Fibroblast of the aortic adventitia (primary cell): ENCODE results near the gene RAB11FIP5. TPM values are rescaled to one million over a fixed set of nuclear protein-coding genes. Genes with fewer than 3 reads are reported as not detected.

Source experiments
- DNase-seq: peaks from one replicate; pipeline ENCODE4 v3.0.0-alpha.2; 2010; ENCODE audit warnings: low read depth
- H3K4me3 ChIP-seq: 2 replicates; pipeline ENCODE4 v1.5.1; 2011; ENCODE audit warnings: low read depth, mild to moderate bottlenecking, control low read depth, low read length, moderate library complexity
- total RNA-seq: library from RNA; depleted of rRNA; stranded (reverse); fragments of >200 nt; gene quantifications from 2 replicates; pipeline ENCODE4 v1.2.3, GENCODE V29; 2012; ENCODE audit warnings: low replicate concordance
- TF ChIP-seq, protein P1 (sequence below): IDR thresholded peaks from 2 replicates; pipeline ENCODE4 v1.5.1; 2011; ENCODE audit warnings: mild to moderate bottlenecking, low read length, control low read depth, inconsistent platforms; ENCODE audit not compliant: insufficient read depth

RAB11FIP5 gene
- total RNA-seq, 1 donor = 48.5 TPM

DNA sequence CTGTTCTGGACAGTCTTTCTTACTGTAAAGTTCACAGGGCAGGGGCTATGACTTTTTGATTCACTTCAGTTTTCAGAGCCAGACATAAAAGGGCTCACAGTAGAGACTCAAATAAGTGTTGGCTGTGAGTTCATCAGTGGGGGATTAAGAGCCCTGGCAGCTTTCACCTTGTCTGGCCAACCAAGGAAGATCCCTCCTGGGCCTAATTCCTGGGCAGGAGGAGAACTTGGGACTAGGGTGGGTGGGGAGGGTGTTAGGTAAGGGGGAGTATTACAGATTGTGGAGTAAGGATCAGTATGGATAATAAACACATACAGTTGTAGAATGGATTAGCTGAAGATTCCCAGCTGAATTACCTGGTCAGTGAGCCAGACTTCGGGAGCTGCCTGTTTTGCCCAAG, 40.3 kb downstream of the RAB11FIP5 start:
- TF ChIP-seq, protein P1, sequence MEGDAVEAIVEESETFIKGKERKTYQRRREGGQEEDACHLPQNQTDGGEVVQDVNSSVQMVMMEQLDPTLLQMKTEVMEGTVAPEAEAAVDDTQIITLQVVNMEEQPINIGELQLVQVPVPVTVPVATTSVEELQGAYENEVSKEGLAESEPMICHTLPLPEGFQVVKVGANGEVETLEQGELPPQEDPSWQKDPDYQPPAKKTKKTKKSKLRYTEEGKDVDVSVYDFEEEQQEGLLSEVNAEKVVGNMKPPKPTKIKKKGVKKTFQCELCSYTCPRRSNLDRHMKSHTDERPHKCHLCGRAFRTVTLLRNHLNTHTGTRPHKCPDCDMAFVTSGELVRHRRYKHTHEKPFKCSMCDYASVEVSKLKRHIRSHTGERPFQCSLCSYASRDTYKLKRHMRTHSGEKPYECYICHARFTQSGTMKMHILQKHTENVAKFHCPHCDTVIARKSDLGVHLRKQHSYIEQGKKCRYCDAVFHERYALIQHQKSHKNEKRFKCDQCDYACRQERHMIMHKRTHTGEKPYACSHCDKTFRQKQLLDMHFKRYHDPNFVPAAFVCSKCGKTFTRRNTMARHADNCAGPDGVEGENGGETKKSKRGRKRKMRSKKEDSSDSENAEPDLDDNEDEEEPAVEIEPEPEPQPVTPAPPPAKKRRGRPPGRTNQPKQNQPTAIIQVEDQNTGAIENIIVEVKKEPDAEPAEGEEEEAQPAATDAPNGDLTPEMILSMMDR = no peak
- no peak for DNase-seq
- H3K4me3 ChIP-seq = no peak overlapping the region

GRCh38 chr2:73072129-73072395, 40.7 kb downstream of the RAB11FIP5 start:
- H3K4me3 ChIP-seq = peak overlapping the region; percentile 85
- TF ChIP-seq, protein P1 = no peak
- DNase-seq = no peak

- H3K4me3 ChIP-seq = peak within 1 kb of the TSS; percentile 85
- DNase-seq = peak; percentile 95
- TF ChIP-seq, protein P1 = peak; percentile 43
Measured at GRCh38 chr2:73071360-73072128, 41.2 kb downstream of the RAB11FIP5 start, which contains the start of gene SFXN5. TSS of gene SFXN5 (minus strand) at chr2:73071712. CDS start at chr2:73071705, 7 bp downstream.

DNA sequence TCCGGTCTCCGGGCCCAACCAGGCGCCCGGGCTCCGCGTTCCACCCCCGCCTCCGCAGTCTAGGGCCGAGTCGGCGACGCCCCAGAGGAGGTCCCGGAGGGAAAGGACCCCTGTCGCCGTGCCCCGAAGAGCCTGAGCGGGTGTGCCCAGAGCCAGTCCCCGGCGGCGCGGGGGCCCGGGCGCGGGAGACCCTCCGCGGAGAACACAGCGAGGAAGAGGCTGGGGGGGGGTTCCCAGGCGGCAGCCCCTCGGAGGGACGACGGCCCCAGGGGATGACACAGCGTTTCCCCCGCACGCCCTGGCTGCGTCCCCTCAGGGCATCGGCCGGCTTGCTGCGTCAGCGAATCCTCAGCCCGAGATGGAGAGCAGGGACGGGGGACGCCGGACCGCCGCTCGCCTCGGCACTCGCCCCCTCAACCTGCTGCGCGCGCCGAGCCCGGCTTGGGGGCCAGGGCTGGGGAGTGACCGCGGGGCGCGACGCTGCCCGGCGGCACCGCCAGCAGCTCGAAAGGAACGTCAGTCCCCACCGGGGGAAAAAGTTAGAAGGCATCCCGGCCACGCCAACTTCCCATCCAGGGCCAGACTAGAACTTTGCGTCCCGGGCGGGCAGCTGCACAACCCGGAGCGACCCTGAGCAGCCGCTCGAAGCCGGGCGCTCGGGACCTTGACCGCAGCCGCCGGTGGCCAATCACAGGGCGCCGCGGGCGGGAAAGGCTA, 41.9 kb downstream of the RAB11FIP5 start:
- TF ChIP-seq, protein P1 = no peak
- no peak for DNase-seq
- H3K4me3 ChIP-seq = peak overlapping the region; percentile 83

DNA sequence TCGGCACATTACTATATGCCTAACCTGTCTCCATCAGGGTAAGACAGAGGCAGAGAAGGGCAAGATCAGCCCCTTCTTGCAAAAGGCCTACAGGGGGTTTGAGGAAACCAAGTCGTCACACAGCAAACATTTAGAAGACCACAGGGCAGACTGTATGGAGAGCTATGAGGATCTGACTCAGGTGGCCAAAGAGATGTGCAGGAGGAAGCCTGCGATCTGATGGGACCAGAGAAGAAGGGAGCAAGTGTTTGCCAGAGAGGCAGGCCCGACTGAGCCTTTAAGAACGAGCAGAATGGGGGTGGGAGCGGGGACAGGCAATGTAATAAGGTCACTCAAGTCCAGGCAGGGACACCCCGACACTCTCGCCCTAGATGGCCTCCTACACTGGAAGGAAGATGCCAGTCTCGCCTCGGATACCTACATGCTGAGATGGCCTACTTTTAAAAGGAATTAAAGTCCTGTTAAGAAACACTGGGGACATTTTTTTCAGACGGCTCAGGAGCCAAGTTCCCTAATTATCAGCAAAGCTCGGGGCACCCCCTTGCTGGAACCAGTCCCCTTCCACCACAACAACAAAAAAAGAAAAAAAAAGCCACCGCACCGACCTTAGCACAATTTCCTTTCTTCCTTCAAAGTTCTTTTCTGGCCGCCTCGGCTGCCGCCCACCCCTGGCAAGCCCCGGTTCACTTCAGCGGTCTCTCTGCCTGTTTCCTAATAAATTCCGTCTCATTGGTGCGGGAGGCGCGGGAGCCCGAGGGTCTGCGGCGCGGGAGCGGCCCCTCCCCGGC, 42.7 kb downstream of the RAB11FIP5 start:
- peak; percentile 20 for DNase-seq
- peak overlapping the region; percentile 83 for H3K4me3 ChIP-seq
- TF ChIP-seq, protein P1 = no peak

- TF ChIP-seq, protein P1 = no peak
- H3K4me3 ChIP-seq = peak overlapping the region; percentile 83
- DNase-seq = peak; percentile 17
Measured at GRCh38 chr2:73069041-73069854, 43.5 kb downstream of the RAB11FIP5 start.
